Fibroblast of lung (primary cell): ENCODE results near the gene NDUFA11. TPM values are rescaled to one million over a fixed set of nuclear protein-coding genes. Genes with fewer than 3 reads are reported as not detected.

Experiments
- DNase-seq, 2 donors: peaks; one replicate each; pipeline versions ENCODE4 v3.0.0 to v3.0.0-alpha.2; 2010; ENCODE audit warnings: low read depth in 2 of 2
- H2AFZ ChIP-seq: 2 replicates; pipeline ENCODE4 v1.5.1; 2012; ENCODE audit warnings: low read length, control low read depth, inconsistent platforms
- H3K27ac ChIP-seq: 2 replicates; pipeline ENCODE4 v1.5.1; 2011; ENCODE audit warnings: low read length, control low read depth; ENCODE audit not compliant: insufficient read depth
- H3K27me3 ChIP-seq: 2 replicates; pipeline ENCODE4 v1.5.1; 2011; ENCODE audit warnings: mild to moderate bottlenecking, low read length; ENCODE audit not compliant: control insufficient read depth, insufficient read depth
- H3K36me3 ChIP-seq: 2 replicates; pipeline ENCODE4 v1.5.1; 2011; ENCODE audit warnings: low read length; ENCODE audit not compliant: control insufficient read depth, insufficient read depth
- H3K4me1 ChIP-seq: 2 replicates; pipeline ENCODE4 v1.5.1; 2011; ENCODE audit warnings: low read length; ENCODE audit not compliant: control insufficient read depth, insufficient read depth; ENCODE audit errors: extremely low read depth
- H3K4me2 ChIP-seq: 2 replicates; pipeline ENCODE4 v1.5.1; 2011; ENCODE audit warnings: low read length, control low read depth; ENCODE audit not compliant: insufficient read depth; ENCODE audit errors: extremely low read depth
- H3K4me3 ChIP-seq, 4 experiments: fragments of 200-600 bp in 1 of 4; sonication (generic) in 1 of 4; replicated peaks in 1 of 4; 2 replicates each; pipeline ENCODE4 v1.5.1; 2011 to 2016; ENCODE audit warnings: low read length in 4 of 4, low read depth in 3 of 4, mild to moderate bottlenecking in 3 of 4, control low read depth in 2 of 4, inconsistent platforms in 1 of 4, mixed read lengths in 1 of 4; ENCODE audit not compliant: insufficient read depth in 1 of 4; ENCODE audit errors: control extremely low read depth in 1 of 4
- H3K79me2 ChIP-seq: 2 replicates; pipeline ENCODE4 v1.5.1; 2012; ENCODE audit warnings: mild to moderate bottlenecking, low read length, inconsistent platforms; ENCODE audit not compliant: control insufficient read depth, insufficient read depth
- H3K9ac ChIP-seq: 2 replicates; pipeline ENCODE4 v1.5.1; 2011; ENCODE audit warnings: mild to moderate bottlenecking, low read length, control low read depth; ENCODE audit not compliant: insufficient read depth
- H3K9me3 ChIP-seq: 2 replicates; pipeline ENCODE4 v1.5.1; 2012; ENCODE audit warnings: low read depth, low read length; ENCODE audit not compliant: control insufficient read depth, insufficient read depth
- H4K20me1 ChIP-seq: 2 replicates; pipeline ENCODE4 v1.5.1; 2011; ENCODE audit warnings: low read length; ENCODE audit not compliant: control insufficient read depth, insufficient read depth; ENCODE audit errors: extremely low read depth
- CTCF ChIP-seq, 2 donors: IDR thresholded peaks in 1 of 2; conservative IDR thresholded peaks in 1 of 2; 1 replicate in 1 of 2; 2 replicates in 1 of 2; pipeline ENCODE4 v1.5.1; 2011 to 2012; ENCODE audit warnings: low read length in 2 of 2, control low read depth in 1 of 2, inconsistent platforms in 1 of 2, low read depth in 1 of 2, mild to moderate bottlenecking in 1 of 2
- EZH2 ChIP-seq: IDR thresholded peaks from 2 replicates; pipeline ENCODE4 v1.5.1; 2012; ENCODE audit warnings: low read length, control low read depth, mild to moderate bottlenecking; ENCODE audit errors: missing control alignments
- polyA plus RNA-seq, 2 donors: library from polyadenylated mRNA; depleted of rRNA in 1 of 2; stranded (reverse) in 1 of 2; unstranded in 1 of 2; fragments of >200 nt; gene quantifications; 2 replicates each; pipeline ENCODE4 v1.2.1, GENCODE V29; 2011 to 2012; ENCODE audit warnings: missing spikeins in 1 of 2
- total RNA-seq: library from RNA; depleted of rRNA; stranded (reverse); fragments of >200 nt; gene quantifications from 2 replicates; pipeline ENCODE4 v1.2.1, GENCODE V29; 2014

Gene NDUFA11
- total and polyA plus RNA-seq, 2 donors (not counting 1 experiment from before 2014, with no cell fraction given) = 212 to 271 TPM

GRCh38 chr19:5917431-5918107 lies 14.0 kb upstream of the NDUFA11 start:
- H3K4me1 ChIP-seq = peaks cover 5% of the 10 kb centered on the region
- no peak overlapping the region for H2AFZ ChIP-seq
- H3K4me2 ChIP-seq = no peak overlapping the region
- no peaks in the 10 kb centered on the region for H4K20me1 ChIP-seq
- no peaks in the 10 kb centered on the region for H3K79me2 ChIP-seq
- DNase-seq = no peak
- peaks cover 28% of the 10 kb centered on the region for H3K36me3 ChIP-seq
- no peak overlapping the region for H3K4me3 ChIP-seq
- no peak for TF ChIP-seq CTCF (conservative IDR thresholded peaks at IDR 0.05 in 1 of 2, IDR thresholded peaks at IDR 0.05 in 1 of 2; ENCODE audit: low read depth in 1 of 2, low read length in 2 of 2)
- TF ChIP-seq EZH2 = no peak
- H3K9me3 ChIP-seq = no peaks in the 10 kb centered on the region
- H3K27ac ChIP-seq = no peak overlapping the region
- H3K27me3 ChIP-seq = no peaks in the 10 kb centered on the region
- no peak overlapping the region for H3K9ac ChIP-seq

GRCh38 chr19:5916181-5916708 lies 12.7 kb upstream of the NDUFA11 start:
- Histone ChIP-seq H3K36me3 (peaks cover 23% of the 10 kb centered on the region), H3K4me1 (peaks cover 5% of the 10 kb centered on the region), H4K20me1 (no peaks in the 10 kb centered on the region), H3K4me3 (no peak overlapping the region), H3K9ac (no peak overlapping the region), H3K27ac (no peak overlapping the region), H2AFZ (no peak overlapping the region), H3K4me2 (no peak overlapping the region), H3K27me3 (no peaks in the 10 kb centered on the region), H3K9me3 (no peaks in the 10 kb centered on the region), H3K79me2 (no peaks in the 10 kb centered on the region)
- no peak for DNase-seq
- no peak for TF ChIP-seq EZH2
- no peak for TF ChIP-seq CTCF (conservative IDR thresholded peaks at IDR 0.05 in 1 of 2, IDR thresholded peaks at IDR 0.05 in 1 of 2; ENCODE audit: low read depth in 1 of 2, low read length in 2 of 2)

GRCh38 chr19:5915782-5916165 lies 12.2 kb upstream of the NDUFA11 start:
- Histone ChIP-seq H3K4me2 (no peak overlapping the region), H3K79me2 (no peaks in the 10 kb centered on the region), H2AFZ (no peak overlapping the region), H3K27ac (no peak overlapping the region), H3K27me3 (no peaks in the 10 kb centered on the region), H4K20me1 (no peaks in the 10 kb centered on the region), H3K4me3 (no peak overlapping the region), H3K4me1 (peaks cover 5% of the 10 kb centered on the region), H3K9ac (no peak overlapping the region), H3K36me3 (peaks cover 20% of the 10 kb centered on the region), H3K9me3 (no peaks in the 10 kb centered on the region)
- TF ChIP-seq CTCF (conservative IDR thresholded peaks at IDR 0.05 in 1 of 2, IDR thresholded peaks at IDR 0.05 in 1 of 2; ENCODE audit: low read depth in 1 of 2, low read length in 2 of 2) = no peak
- TF ChIP-seq EZH2 = no peak
- DNase-seq = no peak
